Measurements from ENCODE around the gene HECW1. TPM values are rescaled to one million over a fixed set of nuclear protein-coding genes. Genes with fewer than 3 reads are reported as not detected.

Gene HECW1
- total RNA-seq, 1 experiment from 2014 or later = 19.1 TPM

DNA sequence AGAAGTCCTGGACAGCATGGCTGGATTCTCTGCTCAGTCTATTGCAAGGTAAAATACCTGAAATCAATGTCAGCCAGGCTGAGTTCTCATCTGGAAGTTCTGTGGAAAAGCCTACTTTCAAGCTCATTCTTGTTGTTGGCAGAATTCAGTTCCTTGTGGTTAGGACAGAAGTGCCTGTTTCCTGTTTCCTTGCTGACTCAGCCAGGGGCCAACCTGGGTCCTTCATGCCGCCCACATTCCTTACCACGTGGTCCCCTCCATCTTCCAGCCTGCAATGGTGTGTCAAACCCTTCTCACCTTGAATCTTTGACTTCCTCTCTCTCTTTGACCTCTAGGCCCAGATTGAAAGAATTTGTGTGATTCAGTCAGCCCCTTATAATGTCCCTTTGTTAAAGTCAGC, 273.4 kb downstream of the HECW1 start:
- Histone ChIP-seq H3K27ac (no peak overlapping the region), H3K4me3 (no peak overlapping the region), H3K27me3 (replicated peaks) (no peaks in the 10 kb centered on the region), H3K9me3 (replicated peaks) (peaks cover 4% of the 10 kb centered on the region; the same call in 1 of the 2 replicates), H3K4me1 (replicated peaks) (no peaks in the 10 kb centered on the region), H3K36me3 (no peaks in the 10 kb centered on the region)
- DNase-seq (ENCODE audit: low read depth in 1 of 2, low spot score in 2 of 2) = no peak

DNA sequence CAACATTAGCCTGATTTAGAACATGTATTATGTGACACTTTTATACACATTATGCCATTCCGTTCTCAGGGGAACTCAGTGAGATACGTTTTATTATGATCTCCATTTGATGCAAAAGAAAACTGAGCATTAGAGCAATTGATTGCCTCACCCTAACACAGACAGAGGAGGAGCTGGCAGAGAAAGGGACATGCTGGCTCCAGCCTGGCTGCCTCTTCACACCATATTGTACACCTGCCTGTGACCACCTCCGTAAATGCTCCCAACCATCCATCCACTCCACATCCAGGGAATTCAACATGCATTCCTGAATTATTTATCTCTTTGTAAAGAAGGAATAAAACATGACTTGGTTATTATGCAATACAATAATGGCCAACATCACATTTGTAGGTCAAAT, 275.5 kb downstream of the HECW1 start:
- H3K4me1 ChIP-seq (replicated peaks) = no peaks in the 10 kb centered on the region
- H3K27ac ChIP-seq = no peak overlapping the region
- DNase-seq (ENCODE audit: low read depth in 1 of 2, low spot score in 2 of 2) = no peak
- H3K27me3 ChIP-seq (replicated peaks) = no peaks in the 10 kb centered on the region
- H3K9me3 ChIP-seq (replicated peaks) = peaks cover 4% of the 10 kb centered on the region; the same call in 1 of the 2 replicates
- H3K36me3 ChIP-seq = no peaks in the 10 kb centered on the region
- no peak overlapping the region for H3K4me3 ChIP-seq

GRCh38 chr7:43390576-43390975, 278.1 kb downstream of the HECW1 start:
- Histone ChIP-seq H3K9me3 (replicated peaks) (peaks cover 4% of the 10 kb centered on the region; the same call in 1 of the 2 replicates), H3K4me3 (no peak overlapping the region), H3K36me3 (no peaks in the 10 kb centered on the region), H3K27me3 (replicated peaks) (no peaks in the 10 kb centered on the region), H3K27ac (no peak overlapping the region), H3K4me1 (replicated peaks) (no peaks in the 10 kb centered on the region)
- no peak for DNase-seq (ENCODE audit: low read depth in 1 of 2, low spot score in 2 of 2)

- H3K4me3 ChIP-seq = no peak overlapping the region
- no peak for DNase-seq (ENCODE audit: low read depth in 1 of 2, low spot score in 2 of 2)
- no peaks in the 10 kb centered on the region for H3K27me3 ChIP-seq (replicated peaks)
- no peaks in the 10 kb centered on the region for H3K9me3 ChIP-seq (replicated peaks)
- H3K36me3 ChIP-seq = no peaks in the 10 kb centered on the region
- no peaks in the 10 kb centered on the region for H3K4me1 ChIP-seq (replicated peaks)
- no peak overlapping the region for H3K27ac ChIP-seq
Measured at GRCh38 chr7:43391518-43391917, 279.1 kb downstream of the HECW1 start.

DNA sequence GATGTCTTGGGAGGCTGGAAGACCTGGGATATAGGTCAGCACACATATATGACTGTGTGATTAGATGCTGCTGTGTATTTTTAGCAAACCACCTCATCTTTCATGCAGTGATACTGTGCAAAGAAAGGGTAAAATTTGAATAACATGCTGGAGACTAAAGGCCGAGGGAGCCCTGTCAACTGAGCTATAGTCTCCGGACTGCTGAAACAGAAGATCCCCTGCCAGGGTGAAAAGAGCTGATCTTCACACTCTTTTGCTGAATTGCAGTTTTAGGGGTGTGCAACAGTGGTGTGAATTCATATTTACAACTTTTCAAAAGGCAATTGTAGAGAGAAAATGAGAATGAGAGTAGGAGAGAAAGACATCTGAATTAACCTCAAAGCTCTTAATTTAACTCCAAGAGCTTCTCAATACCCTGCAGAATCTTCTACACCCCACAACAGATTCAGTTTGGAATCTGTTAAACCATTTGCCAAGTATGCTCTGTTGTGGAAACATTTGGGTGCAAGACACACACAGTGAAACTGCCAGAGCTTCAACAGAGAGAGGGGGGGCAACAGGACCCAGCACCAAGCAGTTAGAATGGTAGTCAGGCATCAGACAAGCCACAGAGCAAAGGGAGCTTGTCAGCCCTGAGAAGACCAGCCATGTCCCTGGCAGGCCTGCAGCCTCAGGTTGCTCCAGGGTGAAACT, 280.3 kb downstream of the HECW1 start:
- H3K9me3 ChIP-seq (replicated peaks) = no peaks in the 10 kb centered on the region
- no peaks in the 10 kb centered on the region for H3K4me1 ChIP-seq (replicated peaks)
- no peak overlapping the region for H3K4me3 ChIP-seq
- DNase-seq (ENCODE audit: low read depth in 1 of 2, low spot score in 2 of 2) = no peak
- H3K27ac ChIP-seq = no peak overlapping the region
- no peaks in the 10 kb centered on the region for H3K36me3 ChIP-seq
- H3K27me3 ChIP-seq (replicated peaks) = no peaks in the 10 kb centered on the region

GRCh38 chr7:43394441-43395130, 282.1 kb downstream of the HECW1 start:
- no peak overlapping the region for H3K4me3 ChIP-seq
- H3K27ac ChIP-seq = no peak overlapping the region
- no peaks in the 10 kb centered on the region for H3K27me3 ChIP-seq (replicated peaks)
- no peak for DNase-seq (ENCODE audit: low read depth in 1 of 2, low spot score in 2 of 2)
- no peaks in the 10 kb centered on the region for H3K36me3 ChIP-seq
- H3K4me1 ChIP-seq (replicated peaks) = no peaks in the 10 kb centered on the region
- no peaks in the 10 kb centered on the region for H3K9me3 ChIP-seq (replicated peaks)

- Histone ChIP-seq H3K27ac (no peak overlapping the region), H3K36me3 (no peaks in the 10 kb centered on the region), H3K4me1 (replicated peaks) (no peaks in the 10 kb centered on the region), H3K27me3 (replicated peaks) (no peaks in the 10 kb centered on the region), H3K4me3 (no peak overlapping the region), H3K9me3 (replicated peaks) (no peaks in the 10 kb centered on the region)
- DNase-seq (ENCODE audit: low read depth in 1 of 2, low spot score in 2 of 2) = no peak
Measured at GRCh38 chr7:43395351-43395750, 282.9 kb downstream of the HECW1 start.

GRCh38 chr7:43396187-43396740, 283.8 kb downstream of the HECW1 start:
- Histone ChIP-seq H3K27me3 (replicated peaks) (no peaks in the 10 kb centered on the region), H3K36me3 (no peaks in the 10 kb centered on the region), H3K27ac (no peak overlapping the region), H3K4me3 (no peak overlapping the region), H3K4me1 (replicated peaks) (no peaks in the 10 kb centered on the region), H3K9me3 (replicated peaks) (no peaks in the 10 kb centered on the region)
- DNase-seq (ENCODE audit: low read depth in 1 of 2, low spot score in 2 of 2) = no peak

DNA sequence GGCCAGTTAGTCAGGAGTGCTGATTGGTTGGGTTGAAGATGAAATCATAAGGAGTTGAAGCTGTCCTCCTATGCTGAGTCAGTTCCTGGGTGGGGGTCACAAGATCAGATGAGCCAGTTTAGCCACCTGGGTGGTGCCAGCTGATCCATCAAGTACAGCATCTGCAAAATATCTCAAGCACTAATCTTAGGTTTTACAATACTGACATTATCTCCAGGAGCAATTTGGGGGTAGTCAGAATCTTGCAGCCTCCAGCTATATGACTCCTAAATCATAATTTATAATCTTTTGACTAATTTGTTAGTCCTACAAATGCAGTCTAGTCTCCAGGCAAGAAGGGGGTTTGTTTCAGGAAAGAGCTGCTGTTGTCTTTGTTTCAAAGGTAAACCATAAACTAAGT, 286.4 kb downstream of the HECW1 start:
- no peak for DNase-seq (ENCODE audit: low read depth in 1 of 2, low spot score in 2 of 2)
- Histone ChIP-seq H3K4me1 (replicated peaks) (no peaks in the 10 kb centered on the region), H3K36me3 (no peaks in the 10 kb centered on the region), H3K9me3 (replicated peaks) (no peaks in the 10 kb centered on the region), H3K27me3 (replicated peaks) (no peaks in the 10 kb centered on the region), H3K27ac (no peak overlapping the region), H3K4me3 (no peak overlapping the region)

DNA sequence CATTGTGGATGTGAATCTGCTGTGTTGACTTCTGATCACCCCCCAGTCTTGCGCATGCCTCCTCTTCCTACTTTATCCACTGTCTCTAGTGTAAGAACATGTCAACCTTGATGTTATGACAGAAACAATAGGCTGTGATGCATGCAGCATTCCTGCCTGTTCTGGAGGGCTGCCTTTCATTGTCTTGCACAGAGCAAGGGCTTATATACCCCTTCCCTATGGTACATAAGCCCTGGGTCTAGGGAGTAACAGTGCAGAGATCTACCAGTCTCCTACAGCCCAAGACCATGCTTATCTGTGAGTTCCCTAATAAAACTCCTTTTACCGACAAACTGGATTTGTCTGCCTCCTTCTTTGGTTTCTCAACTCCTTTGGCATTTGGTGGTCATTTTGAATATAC, 293.5 kb downstream of the HECW1 start:
- DNase-seq (ENCODE audit: low read depth in 1 of 2, low spot score in 2 of 2) = no peak
- Histone ChIP-seq H3K27ac (no peak overlapping the region), H3K9me3 (replicated peaks) (no peaks in the 10 kb centered on the region), H3K27me3 (replicated peaks) (no peaks in the 10 kb centered on the region), H3K36me3 (0 out of 2 replicates have a peak, but pooled peaks cover 3% of the 10 kb centered on the region), H3K4me1 (replicated peaks) (no peaks in the 10 kb centered on the region), H3K4me3 (no peak overlapping the region)

GRCh38 chr7:43406961-43407360, 294.5 kb downstream of the HECW1 start:
- Histone ChIP-seq H3K36me3 (0 out of 2 replicates have a peak, but pooled peaks cover 3% of the 10 kb centered on the region), H3K4me3 (no peak overlapping the region)

GRCh38 chr7:43408981-43409380, 296.5 kb downstream of the HECW1 start:
- Histone ChIP-seq H3K4me3 (no peak overlapping the region), H3K27me3 (replicated peaks) (no peaks in the 10 kb centered on the region), H3K4me1 (replicated peaks) (no peaks in the 10 kb centered on the region), H3K27ac (no peak overlapping the region), H3K36me3 (0 out of 2 replicates have a peak, but pooled peaks cover 3% of the 10 kb centered on the region), H3K9me3 (replicated peaks) (no peaks in the 10 kb centered on the region)
- no peak for DNase-seq (ENCODE audit: low read depth in 1 of 2, low spot score in 2 of 2)

More at GRCh38 chr7:43406961-43407360, 294.5 kb downstream of the HECW1 start:
- Histone ChIP-seq H3K27ac (no peak overlapping the region), H3K9me3 (replicated peaks) (no peaks in the 10 kb centered on the region), H3K4me1 (replicated peaks) (no peaks in the 10 kb centered on the region), H3K27me3 (replicated peaks) (no peaks in the 10 kb centered on the region)
- no peak for DNase-seq (ENCODE audit: low read depth in 1 of 2, low spot score in 2 of 2)

DNA sequence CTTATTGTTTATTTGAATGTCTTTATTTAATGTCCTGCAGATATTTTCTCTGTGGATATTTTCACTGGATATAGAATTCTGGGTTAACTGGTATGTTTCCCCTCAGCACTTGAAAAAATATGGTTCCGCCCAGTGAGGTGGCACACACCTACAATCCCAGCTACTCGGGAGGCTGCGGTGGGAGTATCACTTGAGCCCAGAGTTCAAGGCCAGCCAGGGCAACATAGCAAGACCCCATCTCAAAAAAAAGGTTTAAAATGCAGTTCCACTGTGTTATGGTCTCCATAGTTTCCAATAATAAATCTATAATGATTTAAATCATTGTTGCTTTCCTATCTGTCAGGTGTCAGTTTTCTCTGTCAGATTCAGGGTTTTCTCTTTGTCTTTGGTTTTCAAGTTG, 305.0 kb downstream of the HECW1 start:
- H3K36me3 ChIP-seq = no peaks in the 10 kb centered on the region
- no peaks in the 10 kb centered on the region for H3K4me1 ChIP-seq (replicated peaks)
- no peak for DNase-seq (ENCODE audit: low read depth in 1 of 2, low spot score in 2 of 2)

GRCh38 chr7:43430411-43430810, 318.0 kb downstream of the HECW1 start:
- no peaks in the 10 kb centered on the region for H3K9me3 ChIP-seq (replicated peaks)
- DNase-seq (ENCODE audit: low read depth in 1 of 2, low spot score in 2 of 2) = no peak
- no peak overlapping the region for H3K27ac ChIP-seq
- H3K36me3 ChIP-seq = no peaks in the 10 kb centered on the region; the same call in 1 of the 2 replicates
- H3K4me1 ChIP-seq (replicated peaks) = 0 out of 2 replicates have a peak, but pooled peaks cover 3% of the 10 kb centered on the region
- H3K4me3 ChIP-seq = no peak overlapping the region
- H3K27me3 ChIP-seq (replicated peaks) = no peaks in the 10 kb centered on the region

More for the DNA sequence above, 305.0 kb downstream of the HECW1 start:
- Histone ChIP-seq H3K27me3 (replicated peaks) (no peaks in the 10 kb centered on the region), H3K9me3 (replicated peaks) (no peaks in the 10 kb centered on the region), H3K27ac (no peak overlapping the region), H3K4me3 (no peak overlapping the region)
